GM21423 (cell line): ENCODE measurements around the gene ANTXR2.

Experiments used
- ATAC-seq: cut with Tn5 transposase; IDR thresholded peaks from one replicate; pipeline ENCODE4 v1.9.1; 2021; ENCODE audit warnings: mild to moderate bottlenecking, moderate library complexity; ENCODE audit not compliant: unreplicated experiment

The ANTXR2 gene

GRCh38 chr4:80069837-80070731, 2.9 kb downstream of the ANTXR2 start:
- ATAC-seq, result no peak

- ATAC-seq, result no peak
Observed at GRCh38 chr4:80069108-80069836, 3.8 kb downstream of the ANTXR2 start.

GRCh38 chr4:80065601-80066000, 7.4 kb downstream of the ANTXR2 start:
- no peak for ATAC-seq

GRCh38 chr4:80062527-80062926, 10.5 kb downstream of the ANTXR2 start:
- ATAC-seq, result no peak

GRCh38 chr4:80060804-80061203, 12.2 kb downstream of the ANTXR2 start:
- ATAC-seq, result no peak

- ATAC-seq, result peak; percentile 99
Observed at GRCh38 chr4:80058740-80059139, 14.3 kb downstream of the ANTXR2 start.

- no peak for ATAC-seq
Observed at GRCh38 chr4:80054375-80054774, 18.7 kb downstream of the ANTXR2 start.

GRCh38 chr4:80053140-80053910, 19.7 kb downstream of the ANTXR2 start:
- ATAC-seq, result no peak

- no peak for ATAC-seq
Observed at GRCh38 chr4:80049813-80050534, 23.1 kb downstream of the ANTXR2 start.

- ATAC-seq, result no peak
Observed at GRCh38 chr4:80049402-80049801, 23.6 kb downstream of the ANTXR2 start.

GRCh38 chr4:80045786-80046185, 27.2 kb downstream of the ANTXR2 start:
- ATAC-seq, result no peak

GRCh38 chr4:80043541-80043940, 29.5 kb downstream of the ANTXR2 start:
- no peak for ATAC-seq

GRCh38 chr4:80042821-80043220, 30.2 kb downstream of the ANTXR2 start:
- ATAC-seq, result no peak

GRCh38 chr4:80037864-80038263, 35.2 kb downstream of the ANTXR2 start:
- no peak for ATAC-seq

- no peak for ATAC-seq
Observed at GRCh38 chr4:80036949-80037685, 35.9 kb downstream of the ANTXR2 start.

- no peak for ATAC-seq
Observed at GRCh38 chr4:80036306-80036705, 36.7 kb downstream of the ANTXR2 start.

GRCh38 chr4:80035336-80035735, 37.7 kb downstream of the ANTXR2 start:
- peak; percentile 70 for ATAC-seq

- no peak for ATAC-seq
Observed at GRCh38 chr4:80033581-80033980, 39.4 kb downstream of the ANTXR2 start.

- no peak for ATAC-seq
Observed at GRCh38 chr4:80029364-80029763, 43.7 kb downstream of the ANTXR2 start.

GRCh38 chr4:80027611-80028010, 45.4 kb downstream of the ANTXR2 start:
- ATAC-seq, result no peak
